ENCODE results near the gene AADACL4.

The AADACL4 gene

GRCh38 chr1:12621346-12622335, 22.2 kb upstream of the AADACL4 start (continued):
- TF ChIP-seq TSHZ1 (tag by site-specific recombination; IDR thresholded peaks at IDR 0.05; ENCODE audit: borderline replicate concordance) (no peak), ZNF146 (tag by site-specific recombination; IDR thresholded peaks at IDR 0.05) (no peak), SP7 (tag by site-specific recombination; IDR thresholded peaks at IDR 0.05) (no peak), BCL11A (tag by site-specific recombination; IDR thresholded peaks at IDR 0.05; ENCODE audit: low read depth) (no peak), YY2 (tag by site-specific recombination; IDR thresholded peaks at IDR 0.05) (no peak), GFI1B (tag by site-specific recombination; IDR thresholded peaks at IDR 0.05) (no peak), ZNF707 (tag by site-specific recombination; IDR thresholded peaks at IDR 0.05) (no peak), MYNN (tag by site-specific recombination; IDR thresholded peaks at IDR 0.05; ENCODE audit: borderline replicate concordance) (no peak), ZNF585B (tag by site-specific recombination; IDR thresholded peaks at IDR 0.05) (no peak)

- Histone ChIP-seq H3K36me3 (ENCODE audit: control insufficient read depth in 2 of 2, insufficient read depth in 1 of 2, low read length in 2 of 2) (no peaks in the 10 kb centered on the region), H3K9me3 (ENCODE audit: control insufficient read depth, insufficient read depth, low read depth, low read length) (no peaks in the 10 kb centered on the region), H3K4me3 (ENCODE audit: low read depth, low read length) (no peak overlapping the region), H3K4me1 (ENCODE audit: control insufficient read depth, insufficient read depth, low read length) (peaks cover 5% of the 10 kb centered on the region), H3K27ac (ENCODE audit: extremely low read depth, low read depth, low read length) (no peak overlapping the region)
- ChIA-PET POLR2A (no interaction called here), CTCF (interaction anchor here (0.6 to 4.6 kb wide), 2 partner anchors 93 to 309 kb away, joined by 6 to 45 read pairs; no protein-coding TSS in a partner anchor)
- TF ChIP-seq ZNF350 (tag by site-specific recombination; IDR thresholded peaks at IDR 0.05) (no peak), ZNF776 (tag by site-specific recombination; IDR thresholded peaks at IDR 0.05; ENCODE audit: borderline replicate concordance) (no peak), ZBTB7A (tag by site-specific recombination; IDR thresholded peaks at IDR 0.05; ENCODE audit: low read depth) (no peak), ZNF645 (tag by site-specific recombination; IDR thresholded peaks at IDR 0.05) (no peak), ZNF449 (tag by site-specific recombination; IDR thresholded peaks at IDR 0.05) (no peak), KLF17 (tag by site-specific recombination; IDR thresholded peaks at IDR 0.05) (no peak), ZNF48 (tag by site-specific recombination; IDR thresholded peaks at IDR 0.05) (no peak), ZNF24 (tag by site-specific recombination; IDR thresholded peaks at IDR 0.05) (no peak)
These were observed 21.4 kb upstream of the AADACL4 start for GRCh38 chr1:12622506-12622905.
